ENCODE measurements around the gene ARHGAP24. TPM values are rescaled to one million over a fixed set of nuclear protein-coding genes. Genes with fewer than 3 reads are reported as not detected.

Gene ARHGAP24
- 33.5 and 51.0 TPM in 2 replicates for total RNA-seq (ENCODE audit: low replicate concordance)

DNA sequence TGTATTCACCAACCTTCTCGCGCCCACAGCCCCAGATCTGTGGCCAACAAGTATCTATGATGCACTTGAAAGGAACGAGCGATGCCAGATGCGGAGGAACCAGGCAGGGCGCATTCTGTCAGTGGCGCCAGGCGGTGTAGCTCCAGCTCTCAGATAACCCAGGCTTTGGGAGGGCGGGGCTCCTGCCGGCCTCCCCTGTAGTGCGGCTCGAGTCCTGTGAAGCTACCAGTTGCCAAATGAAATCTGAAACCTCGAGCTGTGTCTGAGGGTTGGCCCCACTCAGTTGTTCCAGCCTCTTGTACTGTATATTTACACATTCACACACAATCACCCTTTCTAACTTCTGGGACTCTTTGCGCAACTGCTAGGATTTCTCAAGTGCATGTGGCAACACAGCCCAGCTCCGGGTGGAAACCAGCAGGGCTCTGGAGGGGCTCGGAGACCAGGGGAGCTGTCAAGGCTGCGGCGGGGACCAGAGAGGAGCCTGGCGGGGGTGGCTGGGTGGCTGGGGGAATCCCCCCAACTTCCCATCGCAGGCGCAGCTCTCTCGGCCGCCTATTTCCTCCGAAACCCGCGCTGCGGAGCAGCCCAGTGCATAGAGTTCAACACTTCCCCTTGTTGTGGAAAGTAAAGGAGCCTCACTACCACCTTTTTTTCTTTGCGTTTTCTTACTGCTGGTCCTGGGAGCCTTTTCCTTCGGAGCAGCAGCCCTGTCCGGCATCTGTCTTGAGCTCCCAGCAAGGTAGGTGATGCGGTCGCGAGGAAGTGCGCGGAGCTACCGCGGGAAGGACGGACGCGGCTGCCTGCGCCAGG, at the start of gene ARHGAP24:
ARHGAP24 (plus strand) TSS at position 333 of the 813 bp plus-strand sequence.

All from smooth muscle cell of the coronary artery (primary cell).